ENCODE measurements around the gene TEX14.

The TEX14 gene

GRCh38 chr17:58722696-58723095, 30.9 kb upstream of the TEX14 start:
- TF ChIP-seq CTCF (IDR thresholded peaks at IDR 0.05; ENCODE audit: borderline replicate concordance, control extremely low read depth, extremely low read depth, insufficient read depth, missing control alignments), result no peak
- DNase-seq (ENCODE audit: low spot score), result no peak
- in situ Hi-C loops (cut with MboI; ENCODE audit: low sequenced_read_pairs, unreplicated experiment), result no loop called here

- TF ChIP-seq CTCF (IDR thresholded peaks at IDR 0.05; ENCODE audit: borderline replicate concordance, control extremely low read depth, extremely low read depth, insufficient read depth, missing control alignments), result no peak
- DNase-seq (ENCODE audit: low spot score), result no peak
- in situ Hi-C loops (cut with MboI; ENCODE audit: low sequenced_read_pairs, unreplicated experiment), result no loop called here
Observed at GRCh38 chr17:58722274-58722673, 30.4 kb upstream of the TEX14 start.

- peak; percentile 40 for DNase-seq (ENCODE audit: low spot score)
- in situ Hi-C loops (cut with MboI; ENCODE audit: low sequenced_read_pairs, unreplicated experiment), result loop anchor here (10.0 kb wide), 1 partner anchor 294 kb away; no protein-coding TSS in a partner anchor
- TF ChIP-seq CTCF (IDR thresholded peaks at IDR 0.05; ENCODE audit: borderline replicate concordance, control extremely low read depth, extremely low read depth, insufficient read depth, missing control alignments), result peak; percentile 42
Observed at GRCh38 chr17:58710948-58711552, 19.2 kb upstream of the TEX14 start.

- no peak for TF ChIP-seq CTCF (IDR thresholded peaks at IDR 0.05; ENCODE audit: borderline replicate concordance, control extremely low read depth, extremely low read depth, insufficient read depth, missing control alignments)
- DNase-seq (ENCODE audit: low spot score), result peak; percentile 28
- in situ Hi-C loops (cut with MboI; ENCODE audit: low sequenced_read_pairs, unreplicated experiment), result no loop called here
Observed at GRCh38 chr17:58706351-58707140, 14.7 kb upstream of the TEX14 start.

GRCh38 chr17:58703916-58704286, 12.1 kb upstream of the TEX14 start:
- no peak for DNase-seq (ENCODE audit: low spot score)
- in situ Hi-C loops (cut with MboI; ENCODE audit: low sequenced_read_pairs, unreplicated experiment), result no loop called here
- no peak for TF ChIP-seq CTCF (IDR thresholded peaks at IDR 0.05; ENCODE audit: borderline replicate concordance, control extremely low read depth, extremely low read depth, insufficient read depth, missing control alignments)

- in situ Hi-C loops (cut with MboI; ENCODE audit: low sequenced_read_pairs, unreplicated experiment), result no loop called here
- no peak for DNase-seq (ENCODE audit: low spot score)
- no peak for TF ChIP-seq CTCF (IDR thresholded peaks at IDR 0.05; ENCODE audit: borderline replicate concordance, control extremely low read depth, extremely low read depth, insufficient read depth, missing control alignments)
Observed at GRCh38 chr17:58703137-58703915, 11.5 kb upstream of the TEX14 start.

Data from GM13976 (cell line).